RPMI8226 (cell line): ENCODE data around the gene ZNF782.
"Not testable (repeated sequence)": the region's sequence is repeated elsewhere in the genome, so short reads cannot be mapped to it uniquely, and the experiment has no call there.

Experiments used
- DNase-seq: peaks from one replicate; pipeline ENCODE4 v3.0.0-alpha.2; 2015

ZNF782 gene

DNA sequence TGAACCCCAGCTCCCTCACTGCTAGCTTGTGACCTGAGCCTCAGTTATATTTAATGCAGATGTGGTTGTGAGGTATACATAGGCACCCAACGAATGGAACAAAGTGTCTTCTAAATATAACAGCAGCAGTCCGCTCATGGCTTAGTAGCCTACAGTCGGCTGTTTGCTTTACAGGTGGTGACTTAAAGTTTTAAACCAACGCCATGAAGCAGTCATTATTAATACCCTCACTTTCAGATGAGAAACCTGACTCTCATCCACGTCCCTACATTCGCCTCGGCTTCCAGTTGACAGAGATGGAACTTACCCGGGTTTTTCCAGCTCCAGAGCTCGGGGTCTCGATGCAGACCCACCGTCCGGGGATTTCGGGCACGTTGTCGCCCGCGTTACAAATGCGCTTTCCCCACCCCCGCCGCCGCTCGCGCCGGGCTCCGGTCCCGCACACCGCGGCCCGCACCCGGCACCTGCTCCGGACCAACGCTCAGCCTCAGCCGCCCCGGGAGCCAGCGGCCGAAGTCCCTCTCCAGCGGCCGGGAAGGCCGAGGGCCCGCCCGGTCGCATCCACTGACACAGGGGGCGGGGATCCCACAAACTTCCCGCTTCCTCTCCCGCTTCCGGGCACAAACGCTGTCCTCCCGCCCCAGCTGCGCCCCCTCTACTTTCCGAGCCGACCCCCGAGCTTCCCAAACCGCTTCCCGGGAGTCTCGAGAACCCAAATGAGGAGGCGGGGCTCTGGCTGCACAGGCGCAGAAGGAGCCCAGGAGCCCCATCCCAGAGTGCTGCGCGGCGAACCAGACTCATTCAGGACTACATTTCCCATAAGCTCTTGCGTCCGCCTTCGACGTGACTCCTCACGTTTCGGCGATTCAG, at the start of gene ZNF782:
TSS of gene ZNF782 (minus strand) at position 734 of the 870 bp plus-strand sequence. CDS start 2,553 bp downstream, outside the sequence.
- peak; percentile 87 for DNase-seq

DNA sequence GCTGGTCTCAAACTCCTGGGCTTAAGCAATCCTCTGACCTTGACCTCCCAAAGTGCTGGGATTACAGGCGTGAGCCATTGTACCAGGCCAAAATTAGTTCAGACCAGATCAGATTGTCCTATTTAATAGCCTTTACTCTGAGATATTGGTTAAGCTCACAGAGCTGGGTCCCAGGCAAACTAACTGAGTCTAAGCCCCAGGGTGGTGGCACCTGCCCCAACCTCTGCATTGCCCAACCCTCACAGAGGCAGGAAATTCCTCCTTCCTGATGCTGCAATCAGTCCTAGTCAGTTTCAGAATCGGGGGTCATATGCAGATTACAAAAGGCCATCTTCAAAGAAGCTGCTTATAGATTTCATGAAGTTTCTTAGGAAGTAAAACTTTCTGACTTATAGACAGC, 45.7 kb upstream of the ZNF782 start:
- not testable (repeated sequence) for DNase-seq

DNA sequence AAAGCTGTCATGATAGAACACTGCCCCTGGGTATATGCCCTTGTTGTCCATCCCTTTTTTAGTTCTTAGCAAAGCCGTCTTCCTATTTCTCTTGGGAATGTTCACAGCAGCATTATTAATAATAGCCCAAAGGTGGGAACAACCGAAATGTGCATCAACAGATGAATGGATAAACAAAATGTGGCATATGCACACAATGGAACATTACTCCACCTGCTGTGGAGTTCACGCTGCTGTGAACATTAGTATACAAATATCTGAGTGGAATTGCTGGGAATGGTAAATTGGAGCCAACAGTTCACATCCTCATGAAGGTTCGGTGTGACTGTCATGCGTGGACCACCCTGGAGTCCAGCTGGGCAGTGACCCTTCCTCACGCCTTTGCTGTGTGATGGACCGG, 37.8 kb upstream of the ZNF782 start:
- no peak for DNase-seq

DNA sequence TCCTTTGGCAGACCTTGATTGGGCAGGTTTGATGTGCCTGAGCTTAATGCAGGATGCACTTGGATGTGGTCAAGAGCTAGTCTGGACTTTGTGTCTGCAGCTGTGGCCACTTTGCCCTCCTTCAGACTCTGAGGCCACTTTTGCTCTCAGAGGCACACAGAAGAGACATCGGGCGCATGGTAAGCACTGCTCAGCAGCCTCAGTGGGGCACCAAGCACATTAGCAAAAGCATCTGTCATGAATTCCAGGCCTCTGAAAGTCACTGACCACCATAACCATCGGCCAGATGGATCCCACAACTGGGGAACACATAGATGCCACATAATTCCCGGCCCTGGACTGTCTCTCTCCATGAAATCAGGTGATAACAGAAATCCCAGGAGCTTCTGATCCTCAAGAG, 34.3 kb upstream of the ZNF782 start:
- DNase-seq = no peak

DNA sequence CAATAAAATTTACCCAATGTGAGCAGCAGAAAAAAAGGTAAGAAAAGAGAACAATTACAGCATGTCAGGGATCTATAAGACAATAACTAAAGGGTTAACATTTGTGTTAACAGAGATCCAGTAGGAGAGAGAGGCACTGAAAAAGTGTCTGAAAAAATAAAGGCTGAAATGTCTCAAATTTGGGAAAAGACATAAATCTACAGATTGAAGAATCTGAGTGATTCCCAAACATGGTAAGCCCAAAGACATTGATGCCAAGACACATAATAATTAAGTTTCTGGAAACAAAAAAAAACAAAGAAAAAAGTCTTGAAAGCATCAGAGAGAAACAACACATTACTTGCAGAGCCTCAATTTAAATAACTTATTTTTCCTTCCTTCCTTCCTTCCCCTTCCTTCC, 31.1 kb upstream of the ZNF782 start:
- no peak for DNase-seq

DNA sequence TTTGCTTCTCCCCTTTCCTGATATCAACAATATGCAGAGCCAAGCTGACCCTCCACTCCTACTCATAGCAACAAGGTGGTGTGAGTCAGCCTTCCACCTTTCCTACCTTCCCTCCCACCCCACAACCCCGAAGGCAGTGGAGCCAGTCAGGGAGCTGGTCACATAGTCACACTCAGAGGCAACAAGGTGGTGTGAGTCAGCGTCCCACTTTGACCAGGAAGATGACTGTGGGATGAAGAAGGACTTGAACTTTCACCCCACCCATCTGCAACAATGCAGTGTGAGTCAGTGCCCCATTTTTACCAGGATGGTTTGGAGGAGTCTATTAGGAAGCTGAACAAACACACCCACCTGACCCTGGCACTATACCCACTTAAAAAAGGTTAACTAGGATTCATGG, 30.1 kb upstream of the ZNF782 start:
- no peak for DNase-seq

DNA sequence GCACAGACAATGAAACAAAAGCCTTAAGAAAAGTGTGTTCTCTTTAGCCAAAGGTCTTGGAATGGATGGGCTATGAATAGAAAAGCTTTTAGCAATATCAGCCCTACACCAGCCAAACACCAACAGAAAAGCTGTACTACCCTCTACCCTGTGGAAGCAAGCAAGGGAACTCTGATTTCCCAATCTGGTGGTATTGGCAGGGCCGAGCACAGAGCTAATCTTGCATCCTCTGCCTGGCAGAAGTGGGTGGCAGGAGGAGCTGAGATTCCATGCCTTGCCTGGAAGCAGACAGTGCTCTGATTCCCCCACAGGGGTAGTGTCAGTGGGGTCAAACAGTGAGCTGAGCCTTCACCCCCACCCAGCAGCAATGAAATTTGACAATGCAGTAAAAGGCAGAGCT, 29.6 kb upstream of the ZNF782 start:
- DNase-seq = no peak

DNA sequence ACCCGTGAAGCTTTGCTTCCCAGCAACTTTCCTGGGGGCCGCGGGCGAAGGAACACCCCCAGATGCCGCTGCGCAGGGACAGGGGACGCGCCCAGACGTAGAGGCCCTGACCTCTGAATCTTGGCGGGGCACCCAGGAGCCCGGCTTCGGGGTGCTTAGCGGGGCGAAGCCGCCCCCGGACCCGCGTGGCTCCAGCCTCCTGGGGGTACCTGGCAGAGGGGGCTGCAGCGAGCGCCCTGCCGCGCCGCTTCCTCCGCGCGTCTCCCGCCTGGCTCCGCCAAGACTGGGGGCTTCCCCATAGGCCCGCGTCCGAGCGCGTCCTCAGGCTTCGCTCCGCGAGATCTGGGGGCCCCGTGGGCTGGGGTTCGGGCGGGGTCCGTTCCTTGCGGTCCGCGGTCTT, 23.0 kb upstream of the ZNF782 start:
- no peak for DNase-seq

DNA sequence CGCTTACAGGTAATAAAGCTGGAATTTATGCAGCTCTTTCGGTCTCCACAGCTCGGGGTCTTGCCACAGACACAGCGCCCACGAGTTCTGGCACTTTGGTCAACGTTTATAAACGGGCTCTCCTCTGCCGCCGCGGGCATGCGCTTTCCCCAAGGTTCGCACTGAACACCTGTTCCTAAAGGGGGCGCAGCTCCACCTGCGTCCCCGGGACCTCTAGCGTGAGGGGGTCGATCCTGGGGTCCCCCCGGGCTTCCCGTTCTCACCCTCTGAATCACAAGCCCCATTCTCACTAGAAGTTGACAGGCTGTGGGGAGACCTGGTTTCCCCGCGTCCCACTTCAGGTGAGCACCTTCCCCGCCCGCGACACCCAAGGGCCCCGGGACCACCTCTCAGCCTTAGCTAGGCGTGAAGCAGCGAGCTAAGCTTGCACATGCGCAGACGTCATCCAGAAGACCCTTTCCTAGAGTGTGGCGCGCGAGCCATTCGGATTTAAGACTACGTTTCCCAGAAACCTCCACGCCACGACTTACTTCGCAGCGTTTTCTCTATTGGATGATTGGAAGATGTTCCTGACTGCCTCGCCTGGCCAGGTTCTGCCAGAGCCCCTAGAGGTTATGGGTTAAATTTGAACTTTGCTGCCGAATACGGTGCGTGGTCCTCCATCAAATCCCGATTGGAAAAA, 21.3 kb upstream of the ZNF782 start:
- DNase-seq = peak; percentile 4

DNA sequence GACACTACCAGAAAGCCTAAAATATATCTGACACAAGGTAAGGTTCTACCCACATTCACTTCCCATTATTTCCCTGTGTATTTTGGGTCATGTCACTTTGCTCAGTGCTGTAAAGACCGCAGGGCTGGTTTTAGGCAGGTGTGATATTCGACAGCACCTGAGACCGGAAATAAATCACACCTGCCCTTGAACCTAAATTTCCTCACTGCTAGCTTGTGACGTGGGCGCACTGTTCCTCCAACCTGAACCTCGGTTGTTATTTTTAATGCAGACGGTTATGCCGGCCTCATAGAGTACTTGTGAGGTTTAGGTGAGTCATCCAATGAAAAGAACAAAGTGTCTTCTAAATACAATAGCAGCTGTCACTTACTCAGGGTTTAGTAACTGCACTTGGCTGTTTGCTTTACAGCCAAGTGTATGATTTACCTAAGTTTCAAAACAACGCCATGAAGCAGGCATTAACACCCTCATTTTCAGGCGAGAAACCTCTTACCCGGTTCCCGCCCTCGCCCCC, 20.7 kb upstream of the ZNF782 start:
- no peak for DNase-seq

DNA sequence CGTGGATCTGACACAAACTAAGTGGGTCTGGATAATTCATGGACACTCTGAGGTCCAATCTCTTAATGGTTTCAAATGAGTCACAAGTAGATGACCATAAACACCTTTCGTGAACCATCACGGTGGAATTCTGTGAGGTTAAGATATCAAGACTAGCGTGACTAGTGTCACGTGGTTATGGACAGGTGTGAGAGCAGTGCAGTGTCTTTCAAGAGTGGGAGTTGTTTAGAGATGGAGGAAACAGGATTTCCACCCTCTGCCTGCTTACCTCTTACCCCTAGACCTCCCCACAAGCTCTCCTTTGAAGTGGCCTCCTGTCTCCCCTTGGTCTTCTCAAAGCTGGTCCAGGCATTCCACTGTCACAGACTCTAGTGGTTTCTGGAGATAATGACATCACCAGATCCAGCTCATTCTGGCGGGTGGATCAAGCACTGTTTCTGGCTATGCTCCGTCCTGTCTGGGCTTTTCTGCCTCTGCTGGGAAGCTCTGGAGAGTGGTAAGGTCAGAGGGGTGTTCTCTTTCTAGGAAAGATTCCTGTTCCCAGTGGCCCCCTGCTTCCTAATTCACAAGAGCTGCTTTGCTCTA, 20.0 kb upstream of the ZNF782 start:
- DNase-seq = no peak

DNA sequence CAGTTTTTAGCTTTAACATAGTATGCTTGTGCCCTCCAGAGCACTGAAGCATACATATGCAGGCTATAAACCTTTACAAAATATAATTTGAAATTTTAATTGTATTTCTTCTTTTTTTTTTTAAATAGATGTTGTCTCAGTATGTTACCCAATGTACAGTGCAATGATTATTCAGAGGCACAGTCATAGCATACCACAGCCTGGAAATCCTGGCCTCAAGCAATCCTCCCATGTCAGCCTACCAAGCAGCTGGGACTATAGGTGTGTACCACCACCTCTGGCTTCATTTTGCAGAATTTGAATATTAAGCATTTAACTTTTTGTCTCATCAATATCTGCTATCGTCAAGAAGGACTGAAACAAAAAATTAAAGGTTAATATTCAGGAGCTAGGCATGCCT, 16.9 kb upstream of the ZNF782 start:
- no peak for DNase-seq

DNA sequence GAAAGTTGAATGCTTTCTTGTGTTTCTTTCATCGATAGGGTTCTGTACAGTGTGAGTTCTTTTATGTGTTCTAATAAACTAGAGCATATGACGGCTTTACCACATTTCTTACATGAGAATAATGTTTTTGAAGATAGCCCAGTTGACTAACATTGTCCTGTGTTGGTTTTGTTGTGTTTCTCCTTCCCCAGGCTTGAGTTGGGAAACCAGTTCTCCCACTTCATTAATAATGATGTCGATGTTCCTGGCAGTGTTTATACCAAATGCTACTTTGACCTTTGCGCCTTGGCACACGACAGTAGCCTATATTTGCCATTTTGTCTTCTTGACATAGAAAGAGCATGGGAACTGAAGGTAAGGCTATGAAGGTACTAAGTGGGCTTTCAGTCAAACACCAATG, 14.4 kb upstream of the ZNF782 start:
- no peak for DNase-seq

DNA sequence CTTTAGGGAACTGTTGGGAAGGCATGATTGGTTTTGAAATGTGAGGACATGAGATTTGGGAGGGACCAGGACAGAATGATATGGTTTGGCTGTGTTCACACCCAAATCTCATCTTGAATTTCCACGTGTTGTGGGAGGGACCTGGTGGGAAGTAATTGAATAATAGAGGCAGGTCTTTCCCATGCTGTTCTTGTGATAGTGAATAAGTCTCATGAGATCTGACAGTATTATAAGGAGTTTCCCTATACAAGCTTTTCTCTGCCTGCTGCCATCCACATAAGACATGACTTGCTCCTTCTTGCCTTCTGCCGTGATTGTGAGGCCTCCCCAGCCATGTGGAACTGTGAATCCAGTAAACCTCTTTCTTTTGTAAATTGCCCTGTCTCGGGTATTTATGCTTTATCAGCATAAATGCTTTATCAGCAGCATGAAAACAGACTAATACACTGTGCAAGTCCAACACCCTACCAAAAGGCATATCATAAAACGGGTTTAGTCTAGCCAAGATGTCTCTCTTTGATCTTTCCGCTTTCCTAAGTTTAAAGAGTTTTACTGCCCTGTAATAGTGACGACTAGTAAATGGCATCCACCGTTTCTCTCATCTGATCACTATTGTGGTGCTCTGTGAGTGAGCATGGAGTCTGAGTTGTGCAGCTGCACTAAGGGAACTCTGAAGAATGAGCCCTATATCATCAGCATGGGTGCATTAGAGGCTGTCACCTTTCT, 12.9 kb upstream of the ZNF782 start:
- no peak for DNase-seq

DNA sequence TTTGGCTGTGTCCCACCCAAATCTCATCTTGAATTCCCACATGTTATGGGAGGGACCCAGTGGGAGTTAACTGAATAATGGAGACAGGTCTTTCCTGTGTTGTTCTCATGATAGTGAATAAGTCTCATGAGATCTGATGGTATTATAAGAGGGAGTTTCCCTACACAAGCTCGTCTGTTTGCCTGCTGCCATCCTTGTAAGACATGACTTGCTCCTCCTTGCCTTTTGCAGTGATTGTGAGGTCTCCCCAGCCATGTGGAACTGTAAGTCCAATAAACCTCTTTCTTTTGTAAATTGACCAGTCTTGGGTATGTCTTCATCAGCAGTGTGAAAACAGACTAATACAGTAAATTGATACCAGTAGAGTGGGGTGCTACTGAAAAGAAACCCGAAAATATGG, 10.9 kb upstream of the ZNF782 start:
- not testable (repeated sequence) for DNase-seq

DNA sequence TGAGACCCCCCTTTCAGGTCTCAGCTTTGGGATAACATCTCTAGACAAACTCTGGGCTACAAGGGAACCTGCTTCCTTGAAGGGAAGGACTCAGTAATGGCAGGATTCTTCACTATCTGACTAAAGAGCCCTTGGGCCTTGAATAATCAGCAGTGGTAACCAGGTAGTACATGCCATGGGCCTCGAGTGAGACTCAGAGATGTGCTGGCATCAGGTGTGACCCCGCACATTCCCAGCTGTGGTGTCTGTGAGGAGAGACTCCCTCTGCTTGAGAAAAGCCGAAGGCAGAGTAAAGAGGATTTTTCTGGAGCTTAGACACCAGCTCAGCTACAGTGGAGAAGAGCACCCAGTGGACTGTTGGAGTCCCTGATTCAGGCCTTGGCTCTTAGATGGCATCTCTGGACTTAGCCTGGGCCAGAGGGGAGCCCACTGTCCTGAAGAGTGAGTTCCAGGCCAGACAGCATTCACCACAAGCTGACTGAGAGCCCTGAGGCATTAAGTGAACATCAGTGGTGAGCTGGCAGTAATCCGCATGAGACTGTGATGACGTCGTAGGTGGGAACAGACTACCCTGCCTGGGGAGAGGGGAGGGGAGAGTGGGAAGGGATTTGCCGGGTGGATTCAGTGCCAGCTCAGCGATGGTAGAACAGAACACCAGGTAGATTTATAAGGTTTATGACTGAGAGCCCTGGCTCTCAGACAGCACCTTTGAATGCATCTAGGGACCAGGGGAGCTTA, 5.3 kb upstream of the ZNF782 start:
- DNase-seq = no peak

DNA sequence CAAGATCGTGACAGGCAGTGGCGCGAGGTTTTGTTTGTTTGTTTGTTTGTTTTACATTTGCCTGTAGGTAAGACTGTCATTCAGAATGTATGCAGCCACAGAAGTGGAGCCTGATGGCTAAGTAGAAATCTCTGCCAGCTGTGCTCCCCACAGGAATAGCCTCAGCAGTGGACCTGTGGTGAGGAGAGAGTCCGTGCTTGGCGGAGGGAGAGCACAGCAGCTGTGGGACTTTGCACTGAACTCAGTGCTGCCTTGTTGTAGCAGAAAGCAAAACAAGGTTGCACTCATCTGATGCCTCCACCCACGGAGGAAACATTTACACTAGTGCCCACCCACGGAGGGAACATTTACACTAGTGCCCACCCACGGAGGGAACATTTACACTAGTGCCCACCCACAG, 4.4 kb upstream of the ZNF782 start:
- DNase-seq = no peak

DNA sequence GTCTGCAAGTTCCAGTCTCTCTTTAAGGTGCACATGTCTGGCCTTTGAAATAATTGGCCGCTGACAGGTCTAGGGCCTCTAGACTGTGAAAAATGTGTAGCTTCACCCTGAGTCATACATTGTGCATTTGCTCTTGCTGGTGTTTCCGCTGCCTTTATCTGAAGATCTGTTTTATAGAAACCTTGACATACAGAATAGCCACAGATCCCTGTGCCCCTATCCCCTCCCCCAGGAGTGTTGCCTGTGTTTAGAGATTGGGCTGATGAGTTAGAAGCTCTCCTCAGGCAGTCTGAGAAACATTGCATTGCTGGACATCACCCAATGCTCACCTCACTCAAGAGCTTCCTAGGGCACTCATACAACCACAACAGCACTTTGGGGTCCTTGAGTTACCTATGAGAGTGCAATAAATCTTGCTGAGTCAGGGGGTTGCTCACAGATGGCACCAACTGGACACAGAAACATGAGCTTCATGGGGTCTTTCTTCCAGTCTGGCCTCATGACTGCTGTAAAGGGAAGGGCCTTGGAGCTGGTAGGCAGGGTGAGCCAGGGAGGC, 3.8 kb upstream of the ZNF782 start:
- DNase-seq = no peak

DNA sequence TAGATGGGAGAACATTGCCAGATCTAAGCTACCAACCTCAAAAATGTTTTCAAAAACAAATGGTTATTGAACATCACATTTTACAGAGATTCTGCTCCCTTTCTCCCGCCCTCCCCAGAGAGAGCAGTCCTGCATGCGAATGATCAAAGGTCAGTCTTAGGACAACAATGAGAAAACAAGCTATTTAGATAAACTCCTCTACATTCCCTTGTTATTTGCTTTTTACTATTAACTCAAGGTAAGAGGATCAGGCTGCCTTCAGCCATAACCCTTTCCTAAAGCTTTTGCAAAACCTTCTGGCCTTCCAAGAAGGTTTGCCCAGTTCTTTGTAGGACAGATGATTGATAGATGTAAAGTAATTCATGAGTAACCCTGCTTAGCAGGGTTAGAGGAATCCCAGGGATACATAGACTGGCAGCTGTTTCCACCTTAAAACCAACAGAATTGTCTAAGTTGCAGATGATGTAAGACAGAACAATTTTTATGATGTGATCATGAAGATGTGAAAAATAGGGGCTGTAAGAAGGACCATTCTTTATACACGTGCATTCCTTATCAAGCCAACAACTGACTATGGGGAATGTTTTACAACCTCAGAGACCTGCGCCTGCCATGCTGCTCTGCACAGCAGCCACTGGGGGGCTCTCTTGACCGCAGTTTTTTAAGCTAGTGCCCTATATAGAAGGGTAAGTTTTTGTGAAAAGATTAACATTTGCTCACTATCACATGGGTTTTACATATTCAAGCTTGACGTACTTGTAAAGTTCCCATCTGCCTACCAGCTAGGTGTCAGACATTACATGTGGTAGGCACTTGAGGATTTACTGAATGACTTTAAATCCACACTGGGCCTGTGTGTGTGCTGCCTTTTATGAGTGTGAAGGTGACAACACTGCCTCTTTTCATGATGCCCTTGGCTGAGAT, 2.3 kb upstream of the ZNF782 start:
- DNase-seq = peak; percentile 57

DNA sequence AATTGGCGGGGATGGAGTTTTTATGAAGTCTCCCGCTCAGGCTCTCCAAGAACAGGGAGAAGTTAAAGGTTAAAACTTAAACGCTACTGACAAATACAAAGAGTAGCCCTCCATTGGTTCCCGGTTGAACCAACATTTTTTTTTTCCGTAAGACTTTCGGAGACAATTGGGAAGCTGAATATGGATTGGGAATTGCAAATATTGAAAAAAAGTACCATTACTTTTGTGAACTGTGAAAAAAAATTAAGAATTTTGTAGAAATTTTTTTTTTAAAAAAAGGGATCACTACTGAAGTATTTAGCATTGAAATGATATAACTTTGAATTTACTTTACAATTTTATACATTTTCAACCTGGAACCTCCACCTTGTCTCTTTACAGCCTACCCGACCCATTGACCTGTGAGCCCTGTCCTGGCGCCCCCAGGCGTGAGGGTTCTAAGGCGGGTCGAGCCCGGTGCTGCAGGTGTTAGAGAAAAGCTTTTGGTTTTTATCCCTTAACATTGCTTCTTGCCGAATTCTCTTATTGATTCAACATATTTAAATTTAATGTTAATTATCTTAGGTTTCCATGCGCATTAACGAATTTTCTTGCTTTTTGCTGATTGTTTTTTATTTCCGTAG, 448 bp upstream of the ZNF782 start:
- no peak for DNase-seq
